K562 (cell line): ENCODE data around the gene GOLGA8N.
"Not testable (repeated sequence)": the region's sequence is repeated elsewhere in the genome, so short reads cannot be mapped to it uniquely, and the experiment has no call there.

Experiments used
- ELF4 ChIP-seq: fragments of 450-650 bp; formaldehyde crosslinking; IDR thresholded peaks from 2 replicates; pipeline ENCODE4 v1.4.0; 2022; ENCODE audit warnings: missing genetic modification characterization
- TAF1 ChIP-seq: IDR thresholded peaks from 2 replicates; pipeline ENCODE4 v1.6.1; 2011; ENCODE audit warnings: mild to moderate bottlenecking, low read length, moderate library complexity; ENCODE audit not compliant: insufficient read depth, control insufficient read depth, severe bottlenecking; ENCODE audit errors: extremely low read depth

DNA sequence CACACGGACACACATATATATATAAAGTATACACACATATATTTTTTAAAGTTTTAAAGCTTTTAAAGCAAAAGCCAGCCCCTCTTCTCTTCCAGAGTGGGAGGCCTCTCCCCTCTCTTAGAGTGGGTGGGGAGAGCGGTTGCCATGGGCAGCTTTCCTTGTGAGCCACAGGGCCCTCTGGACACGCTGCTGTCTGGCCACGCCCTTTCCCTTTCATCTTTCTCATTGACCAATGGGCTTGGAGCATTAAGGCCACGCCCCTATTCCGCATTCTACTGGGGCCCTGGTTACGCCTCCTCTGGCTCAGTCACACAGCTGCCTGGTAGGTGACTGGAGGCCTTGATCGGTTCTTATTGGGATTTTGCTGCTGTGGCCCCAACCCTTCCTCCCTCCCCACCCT is at the start of gene GOLGA8N:
- TF ChIP-seq ELF4, TAF1: not testable (repeated sequence)
